HG03196 (cell line): ENCODE measurements around the gene VARS1.

Experiments
- ATAC-seq: cut with Tn5 transposase; IDR thresholded peaks from one replicate; pipeline ENCODE4 v1.9.1; 2021; ENCODE audit not compliant: unreplicated experiment

The VARS1 gene

DNA sequence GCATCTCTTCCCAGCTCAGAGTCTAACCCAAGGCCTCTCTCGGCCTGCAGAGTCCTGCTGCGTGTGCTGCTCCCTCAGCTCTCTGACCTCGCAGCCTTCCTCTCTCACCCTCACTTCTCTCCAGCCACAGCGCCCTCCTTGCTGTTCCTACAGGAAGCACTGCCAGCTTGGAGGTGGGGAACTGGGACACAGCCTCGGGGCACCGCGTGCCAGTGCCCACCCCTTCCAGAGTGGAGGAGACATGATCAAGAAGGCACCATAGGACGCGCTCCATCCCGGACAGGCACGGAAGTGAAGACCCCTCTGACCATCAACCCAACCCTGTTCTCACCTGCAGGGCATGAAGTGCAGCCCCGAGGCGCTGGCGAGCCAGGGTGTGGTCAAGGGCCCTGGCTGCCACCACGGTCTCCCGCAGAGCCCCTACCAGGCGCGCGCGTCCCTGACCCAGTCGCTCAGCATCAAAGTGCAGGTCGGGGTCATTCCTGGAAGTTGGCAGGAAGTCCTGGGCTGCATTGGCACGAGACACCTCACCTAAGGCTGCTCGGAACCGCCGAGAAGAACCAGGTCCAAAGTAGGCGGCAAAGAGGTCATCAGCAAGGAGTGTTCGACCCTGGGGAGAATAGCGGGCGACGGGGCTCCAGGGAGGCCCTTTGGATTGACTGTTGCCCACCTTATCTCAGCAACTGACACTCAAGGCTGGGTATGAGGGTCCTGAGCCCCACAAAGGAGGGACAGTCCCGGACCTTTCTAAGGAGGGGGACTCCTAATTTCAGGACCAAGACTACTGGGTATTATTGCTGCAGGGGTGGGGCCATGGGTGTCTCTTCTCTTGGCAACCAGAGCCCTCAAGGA, 19.7 kb downstream of the VARS1 start:
- ATAC-seq: no peak

DNA sequence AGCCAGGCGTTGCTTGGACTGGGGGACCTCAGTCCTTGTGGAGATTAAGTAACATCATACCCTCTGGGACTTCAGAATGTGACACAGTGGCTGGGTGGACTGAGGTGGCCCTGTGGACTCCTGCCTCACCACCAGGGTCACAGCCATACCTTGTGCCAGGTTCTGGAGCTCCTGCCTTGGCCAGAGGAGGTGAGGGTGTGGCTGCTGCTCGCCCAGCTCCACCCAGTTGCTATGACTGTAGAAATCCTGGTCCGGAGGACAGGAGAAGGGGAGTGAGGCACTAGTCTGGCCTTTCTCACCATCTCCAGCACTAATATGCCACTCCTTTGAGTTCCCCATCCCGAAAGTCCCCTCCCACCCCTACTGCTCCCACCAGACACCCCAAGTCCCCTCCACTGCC, 20.4 kb downstream of the VARS1 start:
- ATAC-seq: no peak

DNA sequence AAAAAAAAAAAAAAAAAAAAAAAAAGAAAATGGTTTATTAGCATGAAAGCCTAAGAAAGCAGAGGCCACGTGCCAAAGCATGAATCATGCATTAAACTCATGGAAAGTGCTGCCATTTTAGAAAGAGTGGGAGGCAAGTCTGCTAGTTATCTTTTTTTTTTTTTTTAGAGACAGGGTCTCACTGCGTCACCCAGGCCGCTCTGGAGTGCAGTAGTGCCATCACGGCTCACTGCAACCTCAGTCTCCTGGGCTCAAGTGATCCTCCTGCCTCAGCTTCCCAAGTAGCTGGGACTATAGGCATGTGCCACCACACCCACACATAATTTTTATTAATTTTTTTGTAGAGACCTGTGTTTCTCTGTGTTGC, 23.6 kb downstream of the VARS1 start:
- ATAC-seq: no peak

DNA sequence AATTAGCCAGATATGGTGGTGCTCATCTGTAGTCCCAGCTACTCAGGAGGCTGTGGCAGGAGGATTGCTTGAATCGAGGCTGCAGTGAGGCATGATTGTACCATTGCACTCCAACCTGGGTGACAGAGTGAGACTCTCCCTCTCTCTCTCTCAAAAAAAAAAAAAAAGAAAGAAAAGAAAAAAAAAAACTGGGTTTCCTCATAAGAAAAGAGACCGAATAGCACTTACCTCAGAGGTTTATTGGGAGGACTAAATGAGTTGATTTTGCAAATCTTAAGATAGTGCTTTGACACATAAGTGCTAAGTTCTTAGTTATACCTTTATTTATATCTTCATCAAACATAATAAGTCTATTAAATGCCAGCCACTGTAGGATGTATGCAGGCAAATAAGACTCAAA, 24.7 kb downstream of the VARS1 start:
- no peak for ATAC-seq

DNA sequence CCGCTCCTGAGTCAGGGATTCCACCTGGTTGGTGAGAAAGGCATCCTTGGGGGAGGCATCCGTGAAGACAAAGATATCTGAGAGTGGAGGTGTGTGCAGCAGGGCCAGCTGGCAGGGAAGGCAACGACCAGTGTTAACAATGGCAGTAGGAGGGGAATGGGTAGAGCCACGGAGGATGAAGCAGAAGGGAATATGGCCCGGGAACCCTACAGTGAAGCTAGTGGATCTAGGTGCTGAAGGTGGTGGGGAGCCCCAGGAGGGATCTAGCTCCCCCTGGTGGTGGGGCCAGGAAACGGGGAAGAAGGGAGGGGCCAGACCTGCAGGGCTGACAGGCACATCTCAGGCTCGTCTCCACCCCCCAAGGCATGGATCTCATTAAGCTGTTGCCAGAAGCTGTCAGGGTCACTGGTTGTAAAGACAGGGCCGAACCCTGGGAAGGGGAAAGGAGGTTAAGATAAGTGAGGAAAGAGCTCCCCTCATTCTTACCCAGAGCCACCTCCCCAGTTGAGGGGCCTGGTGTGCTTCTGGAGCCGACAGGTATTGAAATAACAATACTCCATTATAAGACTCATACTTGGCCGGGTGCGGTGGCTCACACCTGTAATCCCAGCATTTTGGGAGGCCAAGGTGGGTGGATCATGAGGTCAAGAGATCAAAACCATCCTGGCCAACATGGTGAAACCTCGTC, 25.7 kb downstream of the VARS1 start:
- ATAC-seq: no peak

DNA sequence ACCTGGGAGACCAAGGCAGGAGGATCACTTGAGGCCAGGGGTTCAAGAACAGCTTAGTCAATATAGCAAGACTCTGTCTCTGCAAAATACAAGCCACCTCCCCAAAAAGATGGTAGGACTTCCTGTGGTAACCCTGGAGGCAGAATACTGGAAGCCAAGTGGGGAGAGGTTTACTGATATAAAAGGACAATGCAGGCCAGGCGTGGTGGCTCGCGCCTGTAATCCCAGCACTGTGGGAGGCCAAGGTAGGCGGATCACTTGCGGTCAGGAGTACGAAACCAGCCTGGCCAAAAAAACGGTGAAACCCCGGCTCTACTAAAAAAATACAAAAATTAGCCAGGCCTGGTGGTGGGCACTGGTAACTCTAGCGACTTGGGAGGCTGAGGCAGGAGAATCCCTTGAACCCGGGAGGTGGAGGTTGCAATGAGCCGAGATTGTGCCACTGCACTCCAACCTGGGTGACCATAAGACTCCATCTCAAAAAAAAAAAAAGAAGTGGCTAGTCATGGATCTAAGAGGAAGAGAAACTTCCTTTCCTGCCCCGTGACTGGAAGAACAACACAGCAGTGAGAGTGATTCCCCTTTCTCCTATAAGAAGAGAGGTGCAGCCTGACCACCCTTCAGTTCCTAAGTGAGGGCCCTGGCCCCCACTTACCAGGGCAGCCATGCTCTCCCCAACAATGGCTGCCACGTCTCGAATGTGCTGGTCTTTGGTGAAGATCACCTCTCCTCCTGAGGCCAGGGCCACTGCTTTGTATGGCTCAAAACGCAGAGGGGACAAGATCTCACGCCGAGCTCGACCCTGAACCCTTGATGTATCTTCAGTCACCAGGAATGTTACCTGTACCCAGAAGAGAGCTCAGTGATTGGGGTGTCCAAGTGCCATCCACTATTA, 26.9 kb downstream of the VARS1 start:
- ATAC-seq: no peak

DNA sequence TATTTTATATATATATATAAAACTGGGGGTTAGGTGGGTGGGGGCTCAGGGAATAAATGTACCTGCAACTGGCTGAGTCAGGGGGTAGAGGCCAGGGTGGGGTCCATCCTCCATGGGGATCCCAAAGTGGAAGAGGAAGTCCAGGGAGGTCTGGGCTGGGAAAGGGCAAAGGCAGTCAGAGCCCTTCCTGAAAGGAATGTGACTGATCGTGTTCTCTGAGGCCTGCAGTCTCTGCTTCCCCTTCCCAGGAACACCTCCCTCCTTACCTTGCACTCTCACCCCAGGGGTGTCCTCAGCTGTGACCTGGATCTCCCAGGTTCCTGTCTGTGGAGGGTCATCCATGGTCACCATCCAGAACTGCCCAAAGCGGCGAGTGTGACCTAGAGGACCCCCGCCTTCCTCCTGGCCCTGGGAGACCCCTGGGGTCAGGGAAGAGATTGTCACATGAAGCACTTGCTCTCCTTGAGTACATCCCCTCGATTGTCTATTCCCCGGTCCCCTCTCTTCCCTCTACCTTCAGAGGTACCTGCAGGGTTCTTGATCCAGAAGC, 28.4 kb downstream of the VARS1 start:
- ATAC-seq: no peak

DNA sequence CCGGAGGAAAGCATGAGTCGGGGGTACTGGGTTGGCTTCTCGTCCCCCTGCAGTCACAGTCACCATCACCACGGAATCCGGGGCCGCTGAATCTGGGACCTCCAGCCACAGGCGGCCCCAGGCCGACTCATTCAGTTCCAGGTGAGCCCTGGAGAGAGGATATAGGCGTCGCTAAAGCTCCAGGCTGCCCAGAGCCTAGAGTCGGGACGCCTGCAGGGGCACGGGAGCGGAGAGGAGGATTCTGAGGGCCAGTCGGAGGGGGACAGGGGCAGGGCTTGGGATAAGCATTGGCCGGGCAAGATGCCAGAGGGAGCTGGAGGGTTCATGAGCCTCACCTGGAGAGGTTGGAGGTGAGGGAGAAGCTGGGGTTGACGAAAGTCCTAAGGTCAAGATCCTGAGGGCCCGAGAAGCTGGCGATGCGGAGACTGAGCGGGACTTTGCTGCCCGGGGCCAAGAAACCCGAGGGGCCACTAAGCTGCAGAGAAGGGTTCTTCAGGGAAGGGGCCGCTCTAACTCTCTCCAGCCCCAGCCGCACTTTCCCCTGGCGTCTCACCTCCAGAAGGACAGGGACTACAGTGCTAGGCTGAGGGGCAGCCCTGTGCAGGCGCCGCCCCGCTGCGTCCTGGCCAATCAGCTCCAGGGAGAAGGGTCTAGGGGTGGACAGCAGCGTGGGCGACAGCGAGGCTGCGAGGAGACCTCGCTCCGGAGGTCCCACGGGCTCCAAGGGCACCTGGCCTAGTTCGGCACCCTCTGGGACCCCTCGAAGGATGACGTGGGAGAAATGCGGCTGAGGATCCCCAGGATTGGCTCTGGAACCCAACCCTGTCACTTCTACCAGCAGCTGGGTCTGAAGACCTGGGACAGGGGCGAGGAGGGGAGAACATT, 29.4 kb downstream of the VARS1 start:
- ATAC-seq: no peak

DNA sequence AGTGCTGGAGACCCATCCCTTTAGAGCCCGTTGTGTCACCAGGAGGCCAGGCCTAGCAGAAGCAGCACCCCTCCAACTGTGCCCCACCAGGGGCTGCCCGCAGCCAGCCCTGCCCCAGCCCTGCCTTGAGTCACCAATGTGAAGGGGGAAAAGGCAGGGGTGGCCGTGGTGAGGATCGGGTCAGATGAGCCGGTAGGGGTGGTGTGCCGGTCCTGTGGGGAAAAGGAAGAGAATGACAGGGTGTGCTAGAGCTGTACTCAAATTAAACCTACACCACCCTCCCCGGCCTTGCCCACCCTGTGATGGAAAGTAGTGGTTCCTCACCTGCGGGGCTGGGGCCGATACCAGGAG, 30.0 kb downstream of the VARS1 start:
- no peak for ATAC-seq

DNA sequence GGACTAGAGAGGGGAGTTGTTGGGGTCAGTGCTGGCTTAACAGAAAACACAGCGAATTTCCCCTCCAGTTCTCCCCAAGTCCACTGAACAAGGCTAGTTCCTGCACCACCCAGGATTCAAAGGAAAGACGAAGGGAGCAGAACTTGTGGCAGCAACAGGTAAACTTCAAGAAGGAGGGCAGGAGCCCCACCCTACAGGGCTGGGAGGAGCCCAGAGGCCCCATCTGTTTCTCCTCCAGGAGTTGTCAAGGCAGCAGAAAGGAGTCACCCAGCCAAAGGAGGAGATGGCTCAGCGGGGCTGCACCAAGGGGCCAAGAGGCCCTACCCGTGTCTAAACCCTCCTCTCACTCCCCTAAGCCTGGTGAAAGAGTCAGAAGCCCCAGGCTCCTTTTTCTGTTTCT, 31.4 kb downstream of the VARS1 start:
- ATAC-seq: no peak

DNA sequence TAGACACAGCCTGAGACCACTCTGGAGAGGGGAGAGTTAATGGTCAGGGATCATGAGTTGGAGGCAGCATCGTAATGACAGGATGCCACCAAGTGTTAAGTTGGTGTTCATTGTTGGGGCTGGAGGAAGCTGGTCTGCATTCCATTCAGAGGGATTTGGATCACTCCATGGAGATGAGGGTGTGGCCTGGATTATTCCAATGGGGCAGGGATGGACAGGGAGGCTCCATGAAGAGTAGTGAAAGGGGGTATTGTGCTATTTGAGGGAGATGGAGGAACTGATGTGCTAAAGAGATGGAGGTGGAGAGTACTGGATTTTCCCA, 32.0 kb downstream of the VARS1 start:
- no peak for ATAC-seq

DNA sequence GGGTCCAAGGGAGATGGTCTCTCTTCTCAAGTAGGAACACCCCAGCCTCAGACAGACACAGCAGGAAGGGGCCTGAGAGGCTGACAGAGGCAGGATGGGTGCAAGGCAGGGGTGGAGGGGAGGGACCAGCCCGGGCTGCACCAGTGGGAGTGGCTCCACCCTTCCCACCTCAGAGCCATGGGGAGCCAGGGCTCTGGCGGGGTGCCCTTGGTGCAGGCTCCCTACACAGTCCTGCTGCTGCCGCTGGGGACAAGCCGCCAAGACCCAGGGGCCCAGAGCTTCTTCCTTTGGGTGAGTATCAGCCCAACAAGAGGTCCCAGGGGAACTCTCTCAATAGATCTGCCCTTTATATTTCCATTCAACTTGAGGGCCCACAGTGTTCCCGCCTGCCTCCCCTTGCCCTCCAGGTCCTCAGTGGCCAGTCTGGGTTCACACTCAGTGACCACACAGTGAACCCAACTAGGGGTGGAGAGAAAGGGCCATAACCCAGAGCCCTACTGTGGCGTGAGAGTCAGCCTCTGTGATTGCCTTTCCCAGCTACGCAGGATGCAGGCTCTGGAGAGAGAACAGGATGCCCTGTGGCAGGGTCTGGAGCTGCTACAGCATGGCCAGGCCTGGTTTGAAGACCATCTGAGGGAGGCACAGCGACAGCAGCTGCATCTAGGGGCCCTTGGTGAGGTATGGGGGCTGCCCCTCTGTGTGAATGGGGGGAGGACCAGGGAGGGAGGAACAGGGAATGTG, 32.5 kb downstream of the VARS1 start:
- no peak for ATAC-seq

DNA sequence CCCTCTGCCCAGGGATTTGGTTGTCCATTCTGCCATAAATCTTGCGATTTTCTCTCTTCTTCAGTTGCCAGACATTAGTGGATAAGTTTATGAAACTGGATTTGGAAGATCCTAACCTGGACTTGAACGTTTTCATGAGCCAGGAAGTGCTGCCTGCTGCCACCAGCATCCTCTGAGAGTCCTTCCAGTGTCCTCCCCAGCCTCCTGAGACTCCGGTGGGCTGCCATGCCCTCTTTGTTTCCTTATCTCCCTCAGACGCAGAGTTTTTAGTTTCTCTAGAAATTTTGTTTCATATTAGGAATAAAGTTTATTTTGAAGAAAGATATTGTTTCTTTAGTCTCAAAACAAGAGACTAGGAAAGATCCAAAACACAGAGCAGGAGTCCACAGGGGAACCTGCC, 33.2 kb downstream of the VARS1 start, which contains the start of gene SAPCD1:
TSS of gene SAPCD1 (plus strand) at position 301 of the 400 bp plus-strand sequence. CDS start 399 bp downstream, outside the sequence.
- ATAC-seq: no peak

DNA sequence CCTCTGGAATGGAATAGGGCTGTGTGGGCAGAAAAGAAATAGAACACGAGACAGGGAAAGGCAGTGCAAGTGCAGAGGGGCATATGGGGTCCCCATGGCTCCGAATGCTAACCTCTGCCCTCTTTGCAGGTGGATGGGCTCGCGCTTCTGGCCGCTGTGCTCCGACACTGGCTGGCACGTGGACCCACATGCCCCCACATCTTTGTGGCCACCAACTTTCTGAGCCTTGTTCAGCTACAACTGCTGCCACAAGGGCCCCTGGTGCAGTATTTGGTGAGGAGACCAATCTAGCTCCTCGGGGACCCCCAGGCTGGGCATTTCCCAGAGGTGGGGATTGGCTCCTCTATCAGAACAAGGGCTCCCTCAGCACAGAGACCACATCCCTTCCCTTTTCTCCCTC, 34.2 kb downstream of the VARS1 start:
- ATAC-seq: no peak

DNA sequence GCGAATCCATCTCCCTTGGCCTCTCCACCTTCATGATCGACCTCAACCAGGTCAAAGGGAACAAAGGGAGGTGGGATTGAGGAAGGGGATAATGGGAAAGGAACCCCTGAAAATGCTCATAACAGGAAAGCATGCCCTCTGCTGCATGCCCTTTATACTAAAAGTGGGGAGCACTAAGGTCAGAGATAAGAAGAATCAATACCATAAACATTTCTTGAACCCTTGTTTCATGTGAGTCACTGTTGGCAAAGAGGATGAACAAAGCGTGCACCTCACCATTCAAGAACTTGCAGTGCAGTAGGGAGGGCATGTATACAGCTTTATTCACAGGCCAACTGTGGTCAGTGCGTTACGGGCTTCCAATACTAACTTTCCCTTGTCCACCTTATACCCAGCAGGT, 34.8 kb downstream of the VARS1 start:
- no peak for ATAC-seq

DNA sequence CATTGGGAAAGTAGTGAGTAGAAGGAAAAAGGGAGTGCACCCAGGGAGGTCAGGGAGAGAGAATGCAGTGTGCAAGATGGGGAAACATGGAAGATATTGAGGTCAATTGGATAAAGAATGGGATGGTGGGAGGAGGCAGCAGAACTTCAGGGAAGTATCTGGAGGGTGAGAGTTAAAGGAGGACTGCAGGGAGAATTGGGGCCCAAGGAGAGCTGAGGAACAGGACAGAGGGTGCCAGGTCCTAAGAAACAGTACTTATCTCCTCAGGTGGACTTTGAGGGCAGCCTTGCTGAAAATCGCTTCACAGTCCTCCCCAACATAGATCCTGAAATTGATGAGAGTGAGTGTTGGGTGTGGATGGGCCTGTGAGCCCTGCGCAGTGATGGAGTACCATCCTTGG, 37.3 kb downstream of the VARS1 start:
- no peak for ATAC-seq

DNA sequence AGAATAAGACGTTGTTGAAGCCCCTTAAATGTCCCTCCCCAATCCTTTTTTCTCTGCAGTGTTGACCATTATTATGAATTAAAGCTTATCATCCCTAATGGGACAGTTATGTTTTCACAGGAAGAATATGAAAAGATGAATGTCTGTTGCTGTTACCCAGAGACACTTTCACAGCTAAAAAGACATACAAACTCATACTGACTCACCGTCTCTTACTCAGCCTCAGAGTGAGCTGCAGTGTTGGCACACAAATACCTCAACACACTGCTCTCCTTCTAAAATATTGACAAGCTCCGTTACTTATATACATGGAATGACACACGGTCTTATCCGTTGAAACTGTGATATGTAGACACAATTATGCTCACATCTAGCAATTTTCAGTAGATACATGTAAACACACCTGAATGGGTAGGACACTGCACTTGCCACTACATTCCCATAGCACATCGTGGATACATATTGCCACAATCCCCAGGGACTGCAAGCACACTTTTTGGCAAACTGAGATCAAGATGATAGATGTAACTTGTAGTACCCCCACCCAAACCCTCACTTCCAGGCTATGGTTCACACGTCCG, 42.7 kb downstream of the VARS1 start:
- no peak for ATAC-seq

DNA sequence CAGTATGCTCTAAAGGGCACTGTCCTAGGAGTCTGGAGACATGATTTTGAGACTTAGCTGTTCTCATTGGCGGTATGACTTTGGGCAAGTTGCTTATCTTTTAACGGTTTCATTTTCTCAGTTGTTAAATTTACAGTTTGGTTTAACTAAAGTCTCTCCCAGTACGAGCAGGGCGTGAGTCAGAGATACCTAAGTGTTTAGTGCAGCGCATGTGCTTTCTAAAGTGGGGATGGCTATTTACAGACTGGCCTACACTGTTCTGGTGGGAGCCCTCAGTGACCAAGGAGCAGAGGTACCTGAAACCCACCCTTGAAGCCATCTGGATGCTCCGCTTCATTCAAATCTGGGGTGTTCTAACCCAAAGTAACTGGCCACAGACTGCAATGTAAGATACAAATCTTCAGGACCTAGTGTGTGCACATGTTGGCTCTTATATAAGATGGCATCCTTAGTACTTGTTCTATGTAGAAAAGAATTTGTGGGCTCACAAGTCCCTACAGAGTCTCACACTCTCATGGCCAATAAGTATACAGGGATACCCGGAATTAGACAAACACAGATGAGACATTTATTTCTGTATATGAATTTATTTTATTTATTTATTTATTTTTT, 45.0 kb downstream of the VARS1 start:
- ATAC-seq: no peak
